DMS114 treated with DMSO at 0.1 percent for 48 hours (cell line): ENCODE results near the gene ZNF207.
"Not testable (repeated sequence)": the region's sequence is repeated elsewhere in the genome, so short reads cannot be mapped to it uniquely, and the experiment has no call there.

Source experiments
- DNase-seq: peaks from one replicate; lab custom pipeline; 2025; ENCODE audit not compliant: unreplicated experiment; lab: John Stamatoyannopoulos, UW

ZNF207 gene

GRCh38 chr17:32333187-32333586 lies 16.8 kb upstream of the ZNF207 start:
- no peak for DNase-seq

GRCh38 chr17:32335046-32335445 lies 14.9 kb upstream of the ZNF207 start:
- DNase-seq = no peak

- no peak for DNase-seq
These were observed 14.3 kb upstream of the ZNF207 start for GRCh38 chr17:32335687-32336086.

GRCh38 chr17:32341141-32341856 lies 8.7 kb upstream of the ZNF207 start:
- DNase-seq = no peak

GRCh38 chr17:32341857-32342602 lies 7.9 kb upstream of the ZNF207 start, which contains the start of gene C17orf75:
Gene C17orf75 (minus strand): TSS chr17:32342173. CDS start chr17:32342139, 34 bp downstream.
- peak; percentile 24 for DNase-seq

GRCh38 chr17:32342603-32343325 lies 7.2 kb upstream of the ZNF207 start:
- DNase-seq = no peak

- DNase-seq = no peak
These were observed 3.9 kb upstream of the ZNF207 start for GRCh38 chr17:32345951-32346600.

GRCh38 chr17:32348483-32348800 lies 1.5 kb upstream of the ZNF207 start:
- DNase-seq = no peak

- no peak for DNase-seq
These were observed 479 bp upstream of the ZNF207 start for GRCh38 chr17:32349503-32349853.

- DNase-seq = peak; percentile 49
These were observed 885 bp downstream of the ZNF207 start for GRCh38 chr17:32350666-32351418.

GRCh38 chr17:32352734-32353133 lies 2.8 kb downstream of the ZNF207 start:
- DNase-seq = not testable (repeated sequence)

GRCh38 chr17:32355649-32356377 lies 5.9 kb downstream of the ZNF207 start:
- DNase-seq = no peak

- no peak for DNase-seq
These were observed 6.4 kb downstream of the ZNF207 start for GRCh38 chr17:32356378-32356743.

GRCh38 chr17:32356750-32357149 lies 6.8 kb downstream of the ZNF207 start:
- no peak for DNase-seq

- no peak for DNase-seq
These were observed 7.7 kb downstream of the ZNF207 start for GRCh38 chr17:32357615-32358014.

- DNase-seq = no peak
These were observed 11.3 kb downstream of the ZNF207 start for GRCh38 chr17:32361270-32361669.

GRCh38 chr17:32370426-32370825 lies 20.5 kb downstream of the ZNF207 start:
- DNase-seq = no peak

GRCh38 chr17:32382526-32383223 lies 32.7 kb downstream of the ZNF207 start:
- no peak for DNase-seq

- DNase-seq = no peak
These were observed 34.0 kb downstream of the ZNF207 start for GRCh38 chr17:32383926-32384434.
